Astrocyte of the spinal cord (primary cell): Measurements from ENCODE around the gene USF3.
A peak's percentile ranks its signal among the peaks of the same experiment; 100 is the strongest.

Experiments used
- DNase-seq: peaks from one replicate; pipeline ENCODE4 v3.0.0; 2011; ENCODE audit warnings: low read depth, low spot score
- H3K4me3 ChIP-seq: 2 replicates; pipeline ENCODE4 v1.5.1; 2011; ENCODE audit warnings: low read depth, mild to moderate bottlenecking, low read length, moderate library complexity
- in situ Hi-C: cut with HindIII; loops from 2 replicates; pipeline ENCODE4 v1.10.0; 2017; ENCODE audit warnings: low sequenced_read_pairs
- TF ChIP-seq, protein P1 (sequence below): IDR thresholded peaks from 2 replicates; pipeline ENCODE4 v1.5.1; 2012; ENCODE audit warnings: low read depth, mild to moderate bottlenecking, low read length, inconsistent platforms

Gene USF3

DNA sequence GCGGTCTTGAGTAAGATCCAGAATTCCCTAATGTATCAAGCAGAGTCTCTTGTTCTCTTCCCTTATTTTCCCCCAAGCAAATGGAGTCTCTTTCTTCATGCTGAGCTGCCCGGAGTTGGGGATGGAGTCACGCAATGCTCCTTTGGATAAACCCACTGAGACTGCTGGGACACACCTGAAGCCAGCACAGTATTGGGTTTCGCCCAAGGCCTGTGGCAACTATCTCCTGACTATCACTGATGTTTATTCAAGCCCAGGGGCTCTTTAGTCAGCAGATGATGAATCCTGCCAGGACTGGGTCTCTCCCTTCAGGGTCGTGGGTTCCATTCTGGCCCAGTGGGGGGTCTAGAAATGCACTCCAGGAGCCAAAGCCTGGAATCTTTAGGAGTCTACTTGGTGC is 11.3 kb downstream of the USF3 start:
- no peak overlapping the region for H3K4me3 ChIP-seq
- TF ChIP-seq, protein P1, sequence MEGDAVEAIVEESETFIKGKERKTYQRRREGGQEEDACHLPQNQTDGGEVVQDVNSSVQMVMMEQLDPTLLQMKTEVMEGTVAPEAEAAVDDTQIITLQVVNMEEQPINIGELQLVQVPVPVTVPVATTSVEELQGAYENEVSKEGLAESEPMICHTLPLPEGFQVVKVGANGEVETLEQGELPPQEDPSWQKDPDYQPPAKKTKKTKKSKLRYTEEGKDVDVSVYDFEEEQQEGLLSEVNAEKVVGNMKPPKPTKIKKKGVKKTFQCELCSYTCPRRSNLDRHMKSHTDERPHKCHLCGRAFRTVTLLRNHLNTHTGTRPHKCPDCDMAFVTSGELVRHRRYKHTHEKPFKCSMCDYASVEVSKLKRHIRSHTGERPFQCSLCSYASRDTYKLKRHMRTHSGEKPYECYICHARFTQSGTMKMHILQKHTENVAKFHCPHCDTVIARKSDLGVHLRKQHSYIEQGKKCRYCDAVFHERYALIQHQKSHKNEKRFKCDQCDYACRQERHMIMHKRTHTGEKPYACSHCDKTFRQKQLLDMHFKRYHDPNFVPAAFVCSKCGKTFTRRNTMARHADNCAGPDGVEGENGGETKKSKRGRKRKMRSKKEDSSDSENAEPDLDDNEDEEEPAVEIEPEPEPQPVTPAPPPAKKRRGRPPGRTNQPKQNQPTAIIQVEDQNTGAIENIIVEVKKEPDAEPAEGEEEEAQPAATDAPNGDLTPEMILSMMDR = no peak
- no peak for DNase-seq
- in situ Hi-C loops = no loop called here

DNA sequence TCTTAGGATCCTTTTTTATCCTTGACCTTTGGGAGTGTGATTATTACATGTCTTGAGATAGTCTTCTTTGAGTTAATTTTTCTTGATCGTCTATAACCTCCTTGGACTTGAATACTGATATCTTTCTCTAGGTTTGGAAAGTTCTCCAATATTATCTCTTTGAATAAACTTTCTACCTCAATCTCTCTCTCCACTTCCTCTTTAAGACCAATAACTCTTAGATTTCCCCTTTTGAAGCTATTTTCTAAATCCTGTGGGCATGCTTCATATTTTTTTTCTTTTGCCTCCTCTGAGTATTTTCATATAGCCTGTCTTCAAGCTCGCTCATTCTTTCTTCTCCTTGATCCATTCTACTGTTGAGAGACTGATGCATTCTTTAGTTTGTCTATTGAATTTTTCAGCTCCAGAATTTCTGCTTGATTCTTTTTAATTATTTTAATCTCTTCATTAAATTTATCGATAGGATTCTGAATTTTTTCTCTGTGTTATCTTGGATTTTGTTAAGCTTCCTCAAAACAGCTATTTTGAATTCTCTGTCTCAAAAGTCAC is 12.1 kb downstream of the USF3 start:
- no peak for DNase-seq
- TF ChIP-seq, protein P1 = no peak
- in situ Hi-C loops = no loop called here
- H3K4me3 ChIP-seq = no peak overlapping the region

GRCh38 chr3:113678773-113679172 is 17.7 kb downstream of the USF3 start:
- no peak overlapping the region for H3K4me3 ChIP-seq
- TF ChIP-seq, protein P1 = no peak
- in situ Hi-C loops = no loop called here
- no peak for DNase-seq

- TF ChIP-seq, protein P1 = no peak
- in situ Hi-C loops = no loop called here
These were observed 18.7 kb downstream of the USF3 start for GRCh38 chr3:113677737-113678136.

DNA sequence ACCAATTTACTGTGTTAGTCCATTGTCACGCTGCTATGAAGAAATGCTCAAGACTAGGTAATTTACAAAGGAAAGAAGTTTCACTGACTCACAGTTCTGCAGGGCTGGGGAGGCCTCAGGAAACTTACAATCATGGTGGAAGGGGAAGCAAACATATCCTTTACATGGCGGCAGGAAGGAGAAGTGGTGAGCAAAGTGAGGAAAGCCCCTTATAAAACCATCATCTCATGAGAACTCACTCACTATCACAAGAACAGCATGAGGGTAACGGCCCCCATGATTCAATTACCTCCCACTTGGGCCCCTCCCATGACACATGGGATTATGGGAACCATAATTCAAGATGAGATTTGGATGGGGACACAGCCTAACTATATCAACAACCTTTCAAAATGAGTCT is 20.2 kb downstream of the USF3 start:
- no peak overlapping the region for H3K4me3 ChIP-seq
- TF ChIP-seq, protein P1 = no peak
- in situ Hi-C loops = no loop called here
- DNase-seq = no peak

More at GRCh38 chr3:113677737-113678136, 18.7 kb downstream of the USF3 start:
- no peak for DNase-seq
- H3K4me3 ChIP-seq = no peak overlapping the region

DNA sequence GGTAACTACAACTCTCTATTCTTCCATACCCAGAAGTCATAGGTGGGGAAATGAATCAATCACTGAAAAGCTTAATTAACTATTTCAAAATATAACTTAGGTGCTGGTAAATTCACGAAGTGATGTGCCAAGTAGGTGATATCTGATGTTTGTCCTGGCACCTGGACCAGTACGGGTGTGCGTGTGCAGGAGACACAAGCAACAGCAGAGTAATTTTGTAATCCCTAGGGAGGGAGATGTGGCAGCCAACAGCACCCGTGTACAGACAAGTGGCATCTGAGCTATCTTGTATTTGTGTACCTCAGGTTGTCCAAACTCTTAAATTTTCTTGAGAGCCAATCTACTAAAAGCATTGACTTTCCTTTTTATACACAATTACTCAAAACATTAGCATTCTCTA is 22.8 kb downstream of the USF3 start:
- in situ Hi-C loops = no loop called here
- DNase-seq = no peak
- TF ChIP-seq, protein P1 = no peak
- no peak overlapping the region for H3K4me3 ChIP-seq

DNA sequence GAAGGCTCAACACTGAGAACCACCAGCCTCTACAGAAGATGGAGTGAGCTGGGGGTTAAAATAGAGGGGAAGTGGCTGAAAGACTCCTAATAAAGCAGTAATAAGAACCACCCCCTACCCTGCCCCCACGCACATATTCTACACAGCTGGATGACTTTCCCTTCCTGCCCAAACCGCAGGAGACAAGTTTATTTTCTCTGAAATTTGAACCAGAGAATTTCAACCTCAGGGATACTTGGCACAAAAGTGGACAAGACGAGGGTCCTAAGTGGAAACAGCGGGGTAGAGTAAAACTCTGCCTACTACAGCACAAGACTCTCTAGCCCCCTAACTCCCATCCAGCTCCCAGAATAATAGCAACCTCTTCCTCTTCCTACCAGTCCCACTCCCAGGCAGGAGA is 28.4 kb downstream of the USF3 start:
- in situ Hi-C loops = no loop called here
- peak; percentile 74 for DNase-seq
- H3K4me3 ChIP-seq = no peak overlapping the region
- TF ChIP-seq, protein P1 = no peak
